GM08714 (cell line): ENCODE measurements around the gene FTMT.

Source experiments
- H3K4me3 ChIP-seq: fragments of 200-500 bp; sonication (Bioruptor generic); 2 replicates; pipeline ENCODE4 v1.5.1; 2014; ENCODE audit warnings: mild to moderate bottlenecking, low read length, inconsistent platforms
- ZNF274 ChIP-seq: IDR thresholded peaks from 2 replicates; pipeline ENCODE4 v1.6.1; 2012; ENCODE audit warnings: mild to moderate bottlenecking, low read depth, low read length

Gene FTMT

GRCh38 chr5:121873409-121873808, 21.7 kb downstream of the FTMT start:
- H3K4me3 ChIP-seq, result no peak overlapping the region
- no peak for TF ChIP-seq ZNF274

- TF ChIP-seq ZNF274, result no peak
- H3K4me3 ChIP-seq, result no peak overlapping the region
Observed at GRCh38 chr5:121885630-121886029, 33.9 kb downstream of the FTMT start.

- TF ChIP-seq ZNF274, result no peak
- H3K4me3 ChIP-seq, result no peak overlapping the region
Observed at GRCh38 chr5:121887727-121888126, 36.0 kb downstream of the FTMT start.

GRCh38 chr5:121890297-121890858, 38.7 kb downstream of the FTMT start:
- no peak for TF ChIP-seq ZNF274
- H3K4me3 ChIP-seq, result no peak overlapping the region

- H3K4me3 ChIP-seq, result no peak overlapping the region
- no peak for TF ChIP-seq ZNF274
Observed at GRCh38 chr5:121897341-121897740, 45.7 kb downstream of the FTMT start.

GRCh38 chr5:121899346-121899745, 47.7 kb downstream of the FTMT start:
- no peak overlapping the region for H3K4me3 ChIP-seq
- TF ChIP-seq ZNF274, result no peak
